Middle frontal gyrus (tissue), 1 donor: ENCODE measurements around the gene ARHGAP15.

Experiments
- DNase-seq: peaks from one replicate; pipeline ENCODE4 v3.0.0-alpha.2; 2015; ENCODE audit warnings: low spot score; ENCODE audit errors: extremely low spot score

ARHGAP15 gene

GRCh38 chr2:143144813-143145455 lies 15.7 kb downstream of the ARHGAP15 start:
- DNase-seq, result no peak

GRCh38 chr2:143146366-143146765 lies 17.1 kb downstream of the ARHGAP15 start:
- DNase-seq, result no peak

- no peak for DNase-seq
Measured at GRCh38 chr2:143146815-143147530, 17.8 kb downstream of the ARHGAP15 start.

- no peak for DNase-seq
Measured at GRCh38 chr2:143148011-143148410, 18.8 kb downstream of the ARHGAP15 start.

GRCh38 chr2:143148757-143149156 lies 19.5 kb downstream of the ARHGAP15 start:
- no peak for DNase-seq

- no peak for DNase-seq
Measured at GRCh38 chr2:143150287-143150686, 21.1 kb downstream of the ARHGAP15 start.

GRCh38 chr2:143151111-143151752 lies 22.0 kb downstream of the ARHGAP15 start:
- DNase-seq, result no peak

GRCh38 chr2:143152219-143152618 lies 23.0 kb downstream of the ARHGAP15 start:
- DNase-seq, result no peak

GRCh38 chr2:143152637-143153036 lies 23.4 kb downstream of the ARHGAP15 start:
- no peak for DNase-seq

GRCh38 chr2:143155661-143156060 lies 26.4 kb downstream of the ARHGAP15 start:
- DNase-seq, result no peak

GRCh38 chr2:143157001-143157400 lies 27.8 kb downstream of the ARHGAP15 start:
- no peak for DNase-seq

GRCh38 chr2:143157418-143157817 lies 28.2 kb downstream of the ARHGAP15 start:
- peak; percentile 24 for DNase-seq

GRCh38 chr2:143158098-143158497 lies 28.9 kb downstream of the ARHGAP15 start:
- DNase-seq, result no peak

- no peak for DNase-seq
Measured at GRCh38 chr2:143158551-143159485, 29.6 kb downstream of the ARHGAP15 start.

- no peak for DNase-seq
Measured at GRCh38 chr2:143159486-143159840, 30.2 kb downstream of the ARHGAP15 start.

- no peak for DNase-seq
Measured at GRCh38 chr2:143160732-143161707, 31.8 kb downstream of the ARHGAP15 start.

- DNase-seq, result no peak
Measured at GRCh38 chr2:143162123-143162837, 33.1 kb downstream of the ARHGAP15 start.

- no peak for DNase-seq
Measured at GRCh38 chr2:143162997-143163396, 33.8 kb downstream of the ARHGAP15 start.

GRCh38 chr2:143163499-143163898 lies 34.3 kb downstream of the ARHGAP15 start:
- no peak for DNase-seq

GRCh38 chr2:143165291-143165690 lies 36.1 kb downstream of the ARHGAP15 start:
- no peak for DNase-seq
